GM21526 (cell line): Measurements from ENCODE around the gene CREM.
"Not testable (repeated sequence)": the region's sequence is repeated elsewhere in the genome, so short reads cannot be mapped to it uniquely, and the experiment has no call there.

Source experiments
- ATAC-seq: cut with Tn5 transposase; IDR thresholded peaks from one replicate; pipeline ENCODE4 v1.9.1; 2021; ENCODE audit warnings: moderate library complexity; ENCODE audit not compliant: unreplicated experiment, low FRiP score

The CREM gene

GRCh38 chr10:35216956-35217355 is 90.3 kb downstream of the CREM start:
- ATAC-seq = not testable (repeated sequence)

- ATAC-seq = no peak
Observed at GRCh38 chr10:35217455-35217854, 90.8 kb downstream of the CREM start.

GRCh38 chr10:35218339-35218955 is 91.8 kb downstream of the CREM start:
- ATAC-seq = no peak

GRCh38 chr10:35219292-35219691 is 92.6 kb downstream of the CREM start:
- no peak for ATAC-seq

- ATAC-seq = no peak
Observed at GRCh38 chr10:35219891-35220890, 93.5 kb downstream of the CREM start.

- no peak for ATAC-seq
Observed at GRCh38 chr10:35223016-35223415, 96.4 kb downstream of the CREM start.

- ATAC-seq = no peak
Observed at GRCh38 chr10:35224045-35224740, 97.5 kb downstream of the CREM start.

GRCh38 chr10:35225204-35225603 is 98.6 kb downstream of the CREM start:
- no peak for ATAC-seq

- no peak for ATAC-seq
Observed at GRCh38 chr10:35226507-35226906, 99.9 kb downstream of the CREM start.

- ATAC-seq = no peak
Observed at GRCh38 chr10:35228058-35228457, 101.4 kb downstream of the CREM start.

- ATAC-seq = no peak
Observed at GRCh38 chr10:35231646-35232045, 105.0 kb downstream of the CREM start.

- no peak for ATAC-seq
Observed at GRCh38 chr10:35232527-35232926, 105.9 kb downstream of the CREM start.

- ATAC-seq = no peak
Observed at GRCh38 chr10:35234073-35234472, 107.4 kb downstream of the CREM start.

GRCh38 chr10:35236739-35237138 is 110.1 kb downstream of the CREM start:
- no peak for ATAC-seq

- no peak for ATAC-seq
Observed at GRCh38 chr10:35237766-35238512, 111.3 kb downstream of the CREM start.

- no peak for ATAC-seq
Observed at GRCh38 chr10:35244549-35244948, 117.9 kb downstream of the CREM start.

- ATAC-seq = no peak
Observed at GRCh38 chr10:35246770-35247343, 120.2 kb downstream of the CREM start.

GRCh38 chr10:35251373-35252100 is 124.9 kb downstream of the CREM start:
- ATAC-seq = no peak
